Right lobe of liver (tissue), 6 donors: ENCODE results near the gene COX4I1. TPM values are rescaled to one million over a fixed set of nuclear protein-coding genes. Genes with fewer than 3 reads are reported as not detected.

Experiments used
- ATAC-seq, 4 donors: fragments of 200-7000 bp; cut with Tn5 transposase; one replicate each; pipeline ENCODE4 v1.9.1; 2020; ENCODE audit warnings: mild to moderate bottlenecking in 4 of 4, moderate library complexity in 4 of 4
- DNase-seq, 3 donors: peaks; one replicate each; pipeline ENCODE4 v3.0.0-alpha.2; 2020
- H3K27ac ChIP-seq, 3 donors: fragments of 200-600 bp; one replicate each; pipeline ENCODE4 v1.8.0; 2022
- H3K27me3 ChIP-seq, 2 donors: fragments of 200-600 bp; one replicate each; pipeline ENCODE4 v1.8.0; 2022
- H3K36me3 ChIP-seq, 4 donors: fragments of 200-600 bp; sonication (generic) in 1 of 4; one replicate each; pipeline versions ENCODE4 v1.5.1 to v1.8.0; 2017 to 2022; ENCODE audit warnings: control low read depth in 1 of 4
- H3K4me1 ChIP-seq, 4 donors: fragments of 200-600 bp; sonication (generic) in 1 of 4; one replicate each; pipeline versions ENCODE4 v1.5.1 to v1.8.0; 2017 to 2022; ENCODE audit warnings: control low read depth in 1 of 4
- H3K4me3 ChIP-seq, 3 donors: fragments of 200-600 bp; one replicate each; pipeline ENCODE4 v1.8.0; 2022
- H3K9me3 ChIP-seq, 4 donors: fragments of 200-600 bp; sonication (generic) in 1 of 4; one replicate each; pipeline versions ENCODE4 v1.5.1 to v1.8.0; 2017 to 2022; ENCODE audit warnings: control low read depth in 1 of 4
- POLR2A ChIP-seq: fragments of 450-650 bp; IDR thresholded peaks from one replicate; pipeline ENCODE4 v1.6.1; 2017; ENCODE audit warnings: antibody characterized with exemption, mild to moderate bottlenecking
- WGBS: methylation state at CpG from one replicate; pipeline ENCODE4 v1.1.6; 2018; ENCODE audit warnings: low coverage, low lambda C conversion rate; ENCODE audit not compliant: insufficient coverage; ENCODE audit errors: missing lambda C conversion rate; 5-methylcytosine and 5-hydroxymethylcytosine counted together
- intact Hi-C, 2 donors: fragments of 100-400 bp; cut with DNase I; formaldehyde crosslinking; loops; one replicate each; pipeline versions ENCODE4 v1.11.2 to v1.14.1; 2022
- total RNA-seq, 6 experiments: library from RNA; depleted of rRNA in 2 of 6; stranded (reverse); fragments of >200 nt in 2 of 6; fragmentation: NEBNext Ultra II Directional in 3 of 6; extraction: Animal tissue kit (Norgen Biotek cat#: 25700) in 3 of 6; gene quantifications; one replicate each; pipeline versions ENCODE4 v1.1.0 to v1.2.4, GENCODE V29; 2016 to 2023
- TF ChIP-seq, protein P1 (sequence below), 4 donors: fragments of 200-600 bp in 3 of 4; fragments of 450-650 bp in 1 of 4; IDR thresholded peaks; one replicate each; pipeline versions ENCODE4 v1.5.1 to v1.8.0; 2016 to 2022; ENCODE audit warnings: antibody characterized with exemption in 4 of 4, mild to moderate bottlenecking in 2 of 4
- donor health status: DM: no; HTN: yes; CAD: no.
- donor health status: DM: no; HTN: no; CAD: no.
- donor health status: DM: no; HTN: no; CAD: no.
- donor health status: DM: no; HTN: yes; CAD: no.
- donor health status: DM: no; HTN: yes; CAD: no.

The COX4I1 gene
- total RNA-seq, 6 experiments from 2014 or later: 247 to 417 (median 303) TPM

DNA sequence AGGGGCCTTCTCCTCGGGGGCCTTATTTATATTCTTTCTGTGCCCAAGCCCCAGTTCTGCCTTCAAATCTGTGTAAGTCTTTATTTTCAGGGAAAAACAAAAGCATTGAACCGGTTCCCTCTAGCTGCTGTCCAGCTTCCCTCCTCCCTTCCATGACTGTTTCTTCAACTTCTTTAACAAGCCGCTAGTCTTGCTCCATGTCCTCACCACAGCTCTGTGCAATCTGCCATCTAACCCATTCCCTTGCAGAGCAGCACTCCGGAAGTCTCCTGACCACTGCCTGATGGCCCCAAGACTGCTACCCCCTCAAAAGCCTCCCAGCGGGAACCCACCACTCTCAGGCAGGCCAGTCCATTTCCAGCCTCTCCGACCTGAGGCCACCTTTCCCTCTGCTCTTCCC is 17.0 kb upstream of the COX4I1 start:
- Histone ChIP-seq H3K27me3 (no peaks in the 10 kb centered on the region), H3K4me3 (no peak overlapping the region), H3K36me3 (peaks cover 0 to 32% (median 14%) of the 10 kb centered on the region in 4 donors), H3K4me1 (peaks cover 0 to 16% (median 3%) of the 10 kb centered on the region in 4 donors), H3K27ac (no peak overlapping the region), H3K9me3 (no peaks in the 10 kb centered on the region)
- DNase-seq (no peak), ATAC-seq (no peak)
- 78% methylated on average over 6 of the region's 6 CpGs for WGBS
- no peak for TF ChIP-seq POLR2A
- TF ChIP-seq, protein P1, sequence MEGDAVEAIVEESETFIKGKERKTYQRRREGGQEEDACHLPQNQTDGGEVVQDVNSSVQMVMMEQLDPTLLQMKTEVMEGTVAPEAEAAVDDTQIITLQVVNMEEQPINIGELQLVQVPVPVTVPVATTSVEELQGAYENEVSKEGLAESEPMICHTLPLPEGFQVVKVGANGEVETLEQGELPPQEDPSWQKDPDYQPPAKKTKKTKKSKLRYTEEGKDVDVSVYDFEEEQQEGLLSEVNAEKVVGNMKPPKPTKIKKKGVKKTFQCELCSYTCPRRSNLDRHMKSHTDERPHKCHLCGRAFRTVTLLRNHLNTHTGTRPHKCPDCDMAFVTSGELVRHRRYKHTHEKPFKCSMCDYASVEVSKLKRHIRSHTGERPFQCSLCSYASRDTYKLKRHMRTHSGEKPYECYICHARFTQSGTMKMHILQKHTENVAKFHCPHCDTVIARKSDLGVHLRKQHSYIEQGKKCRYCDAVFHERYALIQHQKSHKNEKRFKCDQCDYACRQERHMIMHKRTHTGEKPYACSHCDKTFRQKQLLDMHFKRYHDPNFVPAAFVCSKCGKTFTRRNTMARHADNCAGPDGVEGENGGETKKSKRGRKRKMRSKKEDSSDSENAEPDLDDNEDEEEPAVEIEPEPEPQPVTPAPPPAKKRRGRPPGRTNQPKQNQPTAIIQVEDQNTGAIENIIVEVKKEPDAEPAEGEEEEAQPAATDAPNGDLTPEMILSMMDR (IDR thresholded peaks at IDR 0.05): no peak
- intact Hi-C loops: no loop called here

GRCh38 chr16:85783441-85783840 is 16.1 kb upstream of the COX4I1 start:
- Histone ChIP-seq H3K27me3 (no peaks in the 10 kb centered on the region), H3K9me3 (no peaks in the 10 kb centered on the region), H3K36me3 (peaks cover 0 to 35% (median 20%) of the 10 kb centered on the region in 4 donors), H3K27ac (no peak overlapping the region), H3K4me1 (peaks cover 0 to 16% (median 3%) of the 10 kb centered on the region in 4 donors), H3K4me3 (no peak overlapping the region)
- no peak for DNase-seq
- no peak for ATAC-seq
- intact Hi-C loops: no loop called here
- TF ChIP-seq, protein P1 (IDR thresholded peaks at IDR 0.05): no peak
- TF ChIP-seq POLR2A: no peak
- 100% methylated on average over 1 of the region's 8 CpGs for WGBS

- Histone ChIP-seq H3K9me3 (no peaks in the 10 kb centered on the region), H3K4me3 (no peak overlapping the region), H3K27ac (no peak overlapping the region), H3K27me3 (no peaks in the 10 kb centered on the region), H3K4me1 (peaks cover 0 to 16% (median 3%) of the 10 kb centered on the region in 4 donors), H3K36me3 (peaks cover 4 to 26% (median 15%) of the 10 kb centered on the region in 4 donors)
- ATAC-seq (no peak), DNase-seq (no peak)
- WGBS: 100% methylated on average over 2 of the region's 2 CpGs
- intact Hi-C loops: no loop called here
- TF ChIP-seq, protein P1 (IDR thresholded peaks at IDR 0.05): no peak
- no peak for TF ChIP-seq POLR2A
Measured at GRCh38 chr16:85784813-85785212, 14.7 kb upstream of the COX4I1 start.

DNA sequence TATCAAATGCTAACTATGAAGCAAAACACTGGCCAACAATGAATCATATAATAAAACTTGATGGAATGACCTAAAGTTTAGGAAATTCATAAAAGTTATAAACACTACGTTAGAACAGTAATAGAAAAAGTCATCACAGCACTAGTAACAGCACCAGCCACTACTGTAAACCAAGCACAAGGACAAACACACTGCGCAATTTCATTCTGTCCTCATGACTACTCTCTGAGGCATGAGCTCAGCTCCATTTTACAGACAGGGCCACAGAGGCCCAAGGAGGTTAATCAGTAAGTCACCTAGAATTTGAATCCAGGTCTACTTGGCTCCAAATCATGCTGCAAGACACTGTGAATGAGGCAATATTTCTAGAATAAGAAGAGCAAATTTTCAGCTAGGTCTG is 13.6 kb upstream of the COX4I1 start:
- Histone ChIP-seq H3K27ac (no peak overlapping the region), H3K27me3 (no peaks in the 10 kb centered on the region), H3K4me1 (peaks cover 0 to 16% (median 3%) of the 10 kb centered on the region in 4 donors), H3K36me3 (peaks cover 4 to 18% (median 10%) of the 10 kb centered on the region in 4 donors), H3K9me3 (no peaks in the 10 kb centered on the region), H3K4me3 (no peak overlapping the region)
- ATAC-seq: no peak
- no peak for DNase-seq
- WGBS: 96% methylated on average over 2 of the region's 2 CpGs
- TF ChIP-seq, protein P1 (IDR thresholded peaks at IDR 0.05): no peak
- no peak for TF ChIP-seq POLR2A
- intact Hi-C loops: no loop called here

GRCh38 chr16:85788819-85789218 is 10.7 kb upstream of the COX4I1 start:
- DNase-seq (no peak), ATAC-seq (no peak)
- Histone ChIP-seq H3K9me3 (no peaks in the 10 kb centered on the region), H3K4me1 (no peaks in the 10 kb centered on the region), H3K36me3 (peaks cover 4 to 18% (median 9%) of the 10 kb centered on the region in 4 donors), H3K4me3 (no peak overlapping the region), H3K27ac (no peak overlapping the region), H3K27me3 (no peaks in the 10 kb centered on the region)
- no peak for TF ChIP-seq POLR2A
- TF ChIP-seq, protein P1 (IDR thresholded peaks at IDR 0.05): no peak
- intact Hi-C loops: no loop called here
- 92% methylated on average over 11 of the region's 11 CpGs for WGBS
